GM21737 (cell line): ENCODE results near the gene GPATCH8.
"Not testable (repeated sequence)": the region's sequence is repeated elsewhere in the genome, so short reads cannot be mapped to it uniquely, and the experiment has no call there.

Source experiments
- ATAC-seq: cut with Tn5 transposase; IDR thresholded peaks from one replicate; pipeline ENCODE4 v1.9.1; 2021; ENCODE audit warnings: mild to moderate bottlenecking, moderate library complexity; ENCODE audit not compliant: unreplicated experiment

Gene GPATCH8

GRCh38 chr17:44378171-44378705 lies 125.0 kb downstream of the GPATCH8 start:
- ATAC-seq, result no peak

DNA sequence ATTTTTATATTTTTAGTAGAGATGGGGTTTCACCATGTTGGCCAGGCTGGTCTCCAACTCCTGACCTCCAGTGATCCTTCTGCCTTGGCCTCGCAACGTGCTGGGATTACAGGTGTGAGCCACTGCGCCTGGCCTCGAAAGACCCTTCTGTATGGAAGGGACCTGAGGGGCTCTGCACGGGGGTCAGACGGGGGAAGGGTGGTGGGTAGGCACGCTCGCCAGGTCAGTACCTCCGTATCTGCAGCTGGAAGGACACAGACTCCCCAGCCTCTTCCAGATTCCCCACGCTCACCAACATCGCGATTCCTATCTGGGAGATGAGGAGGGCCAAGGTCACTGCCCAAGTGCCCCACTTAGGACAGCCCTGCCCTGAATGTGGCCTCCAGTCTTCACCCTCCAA lies 126.4 kb downstream of the GPATCH8 start:
- ATAC-seq, result no peak

DNA sequence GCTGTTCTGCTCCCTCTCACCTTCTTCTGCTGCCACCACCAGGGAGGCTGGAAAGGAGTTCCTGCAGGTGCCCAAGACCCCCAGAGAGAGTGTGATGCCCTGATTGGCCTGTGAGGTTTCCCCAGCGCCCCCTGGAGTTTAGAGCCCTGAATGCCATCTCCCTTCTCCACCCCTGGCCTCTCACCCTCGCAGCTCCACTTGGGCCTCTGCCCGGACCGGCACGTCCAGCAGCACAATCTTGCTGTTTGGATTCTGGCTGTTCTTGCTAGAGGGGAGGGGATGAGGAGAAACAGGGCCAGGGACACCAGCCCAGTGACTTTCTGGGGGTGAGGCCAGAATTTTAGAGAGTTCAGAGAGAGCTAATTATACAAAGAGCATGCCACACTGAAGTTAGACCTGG lies 127.1 kb downstream of the GPATCH8 start:
- ATAC-seq, result no peak

- ATAC-seq, result no peak
Observed at GRCh38 chr17:44375196-44376017, 127.8 kb downstream of the GPATCH8 start.

DNA sequence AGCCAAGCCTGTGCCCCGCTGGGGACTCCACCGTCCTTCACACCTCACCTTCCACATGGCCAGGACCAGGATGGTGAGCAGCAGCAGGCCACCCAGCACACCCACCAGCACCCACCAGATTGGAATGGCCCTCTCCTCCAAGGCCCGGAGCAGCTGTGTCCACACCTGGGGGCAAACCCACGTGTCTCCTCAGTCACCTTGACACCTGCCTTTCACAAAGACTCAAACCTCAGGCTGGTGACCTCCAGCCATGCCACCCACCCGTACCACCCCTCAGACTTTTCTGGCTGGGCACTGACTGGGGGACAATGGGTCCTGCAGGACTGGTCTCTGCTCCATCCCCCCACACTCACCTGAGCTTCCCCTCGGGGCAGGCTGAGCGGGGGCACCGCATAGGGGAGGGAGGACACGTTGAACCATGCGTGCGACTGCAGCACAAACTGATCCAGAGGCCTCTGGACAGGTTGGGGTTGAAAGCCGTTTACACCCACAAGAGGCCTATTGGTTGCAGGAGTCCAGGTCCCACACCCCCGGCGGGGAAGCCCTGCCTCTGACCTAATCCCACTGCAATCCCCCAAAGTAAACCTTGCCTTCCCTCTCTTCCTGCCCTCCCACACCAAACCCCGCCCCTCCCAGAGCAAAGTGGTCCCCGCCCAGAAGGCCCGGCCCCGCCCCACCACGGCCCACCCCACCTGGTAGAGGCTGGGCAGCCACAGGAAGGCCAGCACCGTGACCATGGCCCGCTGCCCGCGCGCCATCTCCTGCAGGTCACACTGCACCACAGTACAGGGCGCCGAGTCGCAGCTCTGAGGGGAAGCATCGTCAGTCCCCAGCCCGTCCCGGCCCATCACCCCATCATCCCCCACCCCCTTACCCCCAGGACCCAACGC lies 128.7 kb downstream of the GPATCH8 start:
- ATAC-seq, result no peak

DNA sequence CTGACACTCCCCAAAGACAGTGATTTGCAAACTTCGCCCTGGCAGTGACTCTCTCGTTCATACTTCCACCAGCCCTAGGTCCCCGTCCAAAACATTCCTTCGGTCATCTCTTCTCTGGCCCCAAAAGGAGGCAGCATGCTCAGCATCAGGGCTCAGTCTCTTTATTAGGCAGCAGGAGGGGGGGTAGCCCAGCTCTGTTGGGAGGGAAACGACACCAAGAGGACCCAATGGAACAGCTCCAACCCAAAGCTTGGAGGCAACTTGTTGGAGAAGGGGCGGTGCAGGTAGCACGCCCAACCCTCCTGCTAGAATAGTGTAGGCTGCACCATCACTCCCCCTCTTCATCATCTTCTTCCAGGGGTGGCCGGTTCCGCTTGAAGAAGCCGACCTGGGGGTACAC lies 131.2 kb downstream of the GPATCH8 start:
- ATAC-seq, result no peak

DNA sequence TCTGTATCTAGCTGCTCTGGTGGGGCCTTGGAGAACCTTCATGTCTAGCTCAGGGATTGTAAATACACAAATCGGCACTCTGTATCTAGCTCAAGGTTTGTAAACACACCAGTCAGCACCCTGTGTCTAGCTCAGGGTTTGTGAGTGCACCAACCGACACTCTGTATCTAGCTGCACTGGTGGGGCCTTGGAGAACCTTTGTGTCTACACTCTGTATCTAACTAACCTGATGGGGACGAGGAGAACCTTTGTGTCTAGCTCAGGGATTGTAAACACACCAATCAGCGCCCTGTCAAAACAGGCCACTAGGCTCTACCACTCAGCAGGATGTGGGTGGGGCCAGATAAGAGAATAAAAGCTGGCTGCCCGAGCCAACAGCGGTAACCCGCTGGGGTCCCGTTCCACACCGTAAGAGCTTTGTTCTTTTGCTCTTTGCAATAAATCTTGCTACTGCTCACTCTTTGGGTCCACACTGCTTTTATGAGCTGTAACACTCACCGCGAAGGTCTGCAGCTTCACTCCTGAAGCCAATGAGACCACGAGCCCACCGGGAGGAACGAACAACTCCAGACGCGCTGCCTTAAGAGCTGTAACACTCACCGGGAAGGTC lies 133.7 kb downstream of the GPATCH8 start:
- ATAC-seq, result not testable (repeated sequence)

DNA sequence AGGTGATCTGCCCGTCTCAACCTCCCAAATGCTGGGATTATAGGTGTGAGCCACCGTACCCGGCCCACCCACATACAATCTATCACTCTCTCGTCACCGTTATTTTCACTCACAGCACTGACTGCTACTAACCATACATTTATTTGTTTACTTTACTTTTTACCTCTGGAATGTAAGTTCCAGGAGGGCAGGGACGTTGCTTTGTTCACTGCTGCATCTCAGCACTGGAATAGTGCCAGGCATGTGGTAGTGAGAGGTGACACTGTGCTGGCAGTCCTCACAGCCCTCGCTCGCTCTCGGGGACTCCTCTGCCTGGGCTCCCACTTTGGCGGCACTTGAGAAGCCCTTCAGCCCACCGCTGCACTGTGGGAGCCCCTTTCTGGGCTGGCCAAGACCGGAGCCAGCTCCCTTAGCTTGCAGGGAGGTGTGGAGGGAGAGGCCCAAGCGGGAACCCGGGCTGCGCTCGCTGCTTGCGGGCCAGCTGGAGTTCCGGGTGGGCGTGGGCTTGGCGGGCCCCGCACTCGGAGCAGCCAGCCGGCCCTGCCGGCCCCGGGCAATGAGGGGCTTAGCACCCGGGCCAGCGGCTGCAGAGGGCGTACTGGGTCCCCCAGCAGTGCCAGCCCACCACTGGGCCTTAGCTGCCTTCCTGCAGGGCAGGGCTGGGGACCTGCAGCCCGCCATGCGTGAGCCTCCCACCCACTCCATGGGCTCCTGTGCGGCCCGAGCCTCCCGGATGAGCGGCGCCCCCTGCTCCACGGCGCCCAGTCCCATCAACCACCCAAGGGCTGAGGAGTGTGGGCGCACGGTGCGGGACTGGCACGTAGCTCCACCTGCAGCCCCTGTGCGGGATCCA lies 134.6 kb downstream of the GPATCH8 start:
- not testable (repeated sequence) for ATAC-seq

DNA sequence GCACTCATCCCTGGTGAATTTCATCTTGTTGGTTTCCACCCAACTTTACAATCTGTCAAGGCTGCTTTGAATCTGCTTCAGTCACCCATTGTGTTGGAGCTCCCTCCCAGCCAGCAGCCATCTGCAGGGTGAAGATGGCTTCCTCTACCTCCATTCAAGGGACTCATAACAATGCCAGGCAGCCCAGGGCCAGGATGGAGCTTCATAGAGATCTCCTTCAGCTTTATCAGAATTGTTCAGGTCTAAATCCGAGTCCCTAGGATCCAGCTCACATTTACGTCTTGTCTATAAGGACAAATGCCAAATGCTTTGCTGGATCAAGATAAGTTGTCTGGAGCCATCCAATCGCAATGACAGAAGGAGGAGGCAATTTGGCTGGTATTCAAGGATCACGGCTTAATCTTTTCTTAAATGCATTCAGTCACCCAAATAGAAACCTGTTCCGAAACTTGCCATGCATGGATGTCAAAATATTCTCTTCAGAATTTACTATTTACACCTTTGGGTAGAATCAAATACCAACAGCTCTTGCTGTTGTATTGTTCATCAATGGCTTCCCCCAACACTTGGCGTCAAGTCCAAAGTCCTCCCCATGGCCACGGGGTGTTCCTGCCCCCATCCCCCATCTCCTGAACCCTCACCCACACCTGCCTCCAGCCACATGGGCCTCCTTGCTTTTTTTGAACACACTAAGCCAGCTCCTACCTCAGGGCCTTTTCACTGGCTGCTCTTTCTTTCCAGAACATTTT lies 135.8 kb downstream of the GPATCH8 start:
- no peak for ATAC-seq

- not testable (repeated sequence) for ATAC-seq
Observed at GRCh38 chr17:44365051-44365450, 138.2 kb downstream of the GPATCH8 start.

- peak; percentile 63 for ATAC-seq
Observed at GRCh38 chr17:44363613-44364159, 139.5 kb downstream of the GPATCH8 start, which contains the start of gene FAM171A2. Gene FAM171A2, minus strand, starts transcription at chr17:44363853. Its CDS starts 139 bp downstream, at chr17:44363714.

DNA sequence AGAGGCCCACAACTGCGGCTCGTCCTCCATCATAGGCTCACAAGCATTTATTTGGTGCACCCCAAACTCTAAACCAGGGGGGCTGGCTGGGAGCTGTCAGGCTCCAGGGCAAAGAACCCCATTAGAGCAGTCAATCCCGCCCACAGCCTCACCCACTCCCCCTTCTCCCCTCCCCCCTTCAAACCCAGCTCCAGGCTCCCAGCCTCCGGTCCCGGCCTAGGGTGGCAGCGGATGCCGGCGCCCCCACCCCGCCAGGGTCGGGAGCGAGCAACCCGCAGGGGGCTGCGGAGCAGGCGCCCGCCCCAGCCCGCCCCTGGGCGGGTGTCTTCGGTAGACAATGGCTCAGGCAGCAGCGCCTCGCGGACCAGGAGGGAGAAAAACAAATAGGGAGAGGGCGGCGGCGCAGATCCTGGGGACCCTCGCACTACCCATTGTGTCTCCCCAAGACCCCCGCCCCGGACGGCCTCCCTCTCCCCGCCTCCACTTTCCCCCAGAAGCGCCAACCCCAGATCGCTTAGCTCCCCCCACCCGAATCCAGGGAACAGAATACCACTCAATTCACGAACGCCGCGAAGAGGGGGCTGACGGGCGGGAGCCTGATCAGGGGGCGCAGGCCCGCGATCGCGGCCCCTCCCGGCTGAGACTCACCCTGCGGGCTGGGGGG lies 140.1 kb downstream of the GPATCH8 start:
- no peak for ATAC-seq

- no peak for ATAC-seq
Observed at GRCh38 chr17:44362459-44362948, 140.7 kb downstream of the GPATCH8 start.

- ATAC-seq, result no peak
Observed at GRCh38 chr17:44361292-44362260, 141.6 kb downstream of the GPATCH8 start.

DNA sequence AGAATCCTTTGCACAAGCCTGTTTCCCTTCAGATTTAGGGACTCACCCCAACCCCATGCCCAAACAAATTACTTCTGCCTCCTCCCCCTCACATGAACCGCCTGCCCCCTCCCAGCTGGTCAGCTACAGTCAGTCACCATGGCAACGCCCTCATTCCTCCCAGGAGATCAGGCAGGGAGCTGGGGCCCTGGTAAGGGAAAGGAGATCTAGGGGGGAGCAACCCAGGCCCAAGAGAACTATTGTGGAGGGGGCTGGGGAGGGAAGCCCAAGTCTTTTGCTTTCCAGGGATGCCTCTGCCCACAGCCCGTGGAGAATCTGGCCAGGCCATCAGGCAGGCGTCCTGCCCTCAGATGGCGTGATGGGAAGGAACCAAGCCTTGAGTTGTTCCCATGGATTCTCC lies 142.4 kb downstream of the GPATCH8 start:
- ATAC-seq, result no peak

DNA sequence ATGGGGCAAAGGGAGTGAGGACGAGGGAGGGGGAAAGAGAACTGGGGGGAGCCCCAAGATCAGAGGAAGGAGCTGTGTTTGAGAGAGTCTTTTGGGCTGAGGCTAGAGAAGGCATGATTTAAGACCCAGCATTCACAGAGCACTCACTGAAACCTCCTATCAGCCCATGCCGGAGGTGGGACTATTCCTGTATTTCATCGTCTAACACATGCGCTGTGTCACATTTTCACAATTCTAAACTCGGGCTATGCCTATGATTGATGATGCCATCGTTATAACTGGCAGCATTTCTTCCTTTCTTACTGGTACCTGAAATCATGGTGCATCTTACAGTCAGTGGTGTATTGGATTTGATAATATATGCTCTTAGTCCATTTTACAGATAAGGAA lies 143.1 kb downstream of the GPATCH8 start:
- ATAC-seq, result no peak

GRCh38 chr17:44359458-44360143 lies 143.6 kb downstream of the GPATCH8 start:
- no peak for ATAC-seq
